AG04450 (cell line): ENCODE results near the gene SALL3. TPM values are rescaled to one million over a fixed set of nuclear protein-coding genes. Genes with fewer than 3 reads are reported as not detected.

ENCODE experiments used
- CTCF ChIA-PET: fragments of 300-600, 350-600 bp; formaldehyde crosslinking; extraction: SDS; loops from one replicate; lab custom pipeline; 2022; ENCODE audit warnings: antibody characterized with exemption, inconsistent platforms; lab: Charles Lee
- POLR2A ChIA-PET: fragments of 350-600 bp; formaldehyde crosslinking; extraction: SDS; loops from one replicate; lab custom pipeline; 2021; ENCODE audit warnings: antibody characterized with exemption, inconsistent platforms; lab: Yijun Ruan, JAX
- DNase-seq: peaks from one replicate; pipeline ENCODE4 v3.0.0-alpha.2; 2011; ENCODE audit warnings: low read depth, low spot score
- H3K27ac ChIP-seq: one replicate; pipeline ENCODE4 v1.5.1; 2012; ENCODE audit warnings: low read depth, low read length, control low read depth
- H3K27me3 ChIP-seq: one replicate; pipeline ENCODE4 v1.6.0; 2012; ENCODE audit warnings: low read length; ENCODE audit not compliant: control insufficient read depth, insufficient read depth
- H3K4me3 ChIP-seq: 2 replicates; pipeline ENCODE4 v1.5.1; 2011; ENCODE audit warnings: mild to moderate bottlenecking, low read depth, low read length, control low read depth
- H3K9me3 ChIP-seq: 2 replicates; pipeline ENCODE4 v1.5.1; 2012; ENCODE audit warnings: low read length; ENCODE audit not compliant: control insufficient read depth, insufficient read depth
- CTCF ChIP-seq: IDR thresholded peaks from 2 replicates; pipeline ENCODE4 v1.5.1; 2011; ENCODE audit warnings: low read depth, low read length, control low read depth, inconsistent platforms
- polyA plus RNA-seq: library from polyadenylated mRNA; depleted of rRNA; stranded (reverse); fragments of >200 nt; gene quantifications from 2 replicates; pipeline ENCODE4 v1.2.3, GENCODE V29; 2011

SALL3 gene
- polyA plus RNA-seq, 1 experiment: not detected

GRCh38 chr18:79011300-79011870, 31.8 kb downstream of the SALL3 start:
- no peak overlapping the region for H3K27ac ChIP-seq
- POLR2A ChIA-PET: no interaction called here
- TF ChIP-seq CTCF: no peak
- CTCF ChIA-PET: no interaction called here
- DNase-seq: no peak
- H3K27me3 ChIP-seq: no peaks in the 10 kb centered on the region
- no peak overlapping the region for H3K4me3 ChIP-seq
- H3K9me3 ChIP-seq: peaks cover 31% of the 10 kb centered on the region

- ChIA-PET CTCF (no interaction called here), POLR2A (no interaction called here)
- TF ChIP-seq CTCF: no peak
- Histone ChIP-seq H3K9me3 (peaks cover 15% of the 10 kb centered on the region), H3K27me3 (no peaks in the 10 kb centered on the region), H3K27ac (no peak overlapping the region), H3K4me3 (no peak overlapping the region)
- DNase-seq: no peak
Measured at GRCh38 chr18:79013869-79014268, 34.3 kb downstream of the SALL3 start.

GRCh38 chr18:79018911-79019310, 39.3 kb downstream of the SALL3 start:
- CTCF ChIA-PET: no interaction called here
- Histone ChIP-seq H3K27me3 (no peaks in the 10 kb centered on the region), H3K9me3 (peaks cover 40% of the 10 kb centered on the region), H3K27ac (no peak overlapping the region), H3K4me3 (no peak overlapping the region)
- TF ChIP-seq CTCF: no peak
- DNase-seq: no peak
- POLR2A ChIA-PET: no interaction called here

- Histone ChIP-seq H3K4me3 (no peak overlapping the region), H3K27me3 (no peaks in the 10 kb centered on the region), H3K27ac (no peak overlapping the region), H3K9me3 (peaks cover 49% of the 10 kb centered on the region)
- no peak for TF ChIP-seq CTCF
- POLR2A ChIA-PET: no interaction called here
- no peak for DNase-seq
- CTCF ChIA-PET: interaction anchor here (0.5 kb wide), 1 partner anchor 195 kb away, joined by 3 read pairs; no protein-coding TSS in a partner anchor
Measured at GRCh38 chr18:79019881-79020280, 40.3 kb downstream of the SALL3 start.

GRCh38 chr18:79022603-79023002, 43.0 kb downstream of the SALL3 start:
- TF ChIP-seq CTCF: no peak
- Histone ChIP-seq H3K9me3 (peaks cover 57% of the 10 kb centered on the region), H3K27me3 (no peaks in the 10 kb centered on the region), H3K27ac (no peak overlapping the region), H3K4me3 (no peak overlapping the region)
- no peak for DNase-seq
- ChIA-PET POLR2A (no interaction called here), CTCF (no interaction called here)
